PC-9 (cell line): ENCODE measurements around the gene KATNIP.

Experiments used
- CTCF ChIP-seq: fragments of 200-600 bp; sonication (generic); conservative IDR thresholded peaks from 2 replicates; pipeline ENCODE4 v1.6.1; 2017; ENCODE audit warnings: mixed run types, antibody characterized with exemption, mild to moderate bottlenecking, moderate library complexity
- EZH2 ChIP-seq: fragments of 200-600 bp; sonication (generic); IDR thresholded peaks from 2 replicates; pipeline ENCODE4 v1.8.0; 2017; ENCODE audit warnings: antibody characterized with exemption, low read depth

GRCh38 chr16:27505297-27506236 is 44.4 kb upstream of the KATNIP start:
- TF ChIP-seq CTCF (no peak), EZH2 (no peak)
